MM.1S (cell line): ENCODE measurements around the gene MFSD1.

Experiments used
- DNase-seq: peaks from one replicate; pipeline ENCODE4 v3.0.0-alpha.2; 2015
- H2AFZ ChIP-seq: fragments of 300-600 bp; sonication (generic); 2 replicates; pipeline ENCODE4 v1.6.0; 2016; ENCODE audit warnings: antibody characterized with exemption, low read length
- H3F3A ChIP-seq: fragments of 300-600 bp; sonication (generic); 2 replicates; pipeline ENCODE4 v1.6.1; 2016; ENCODE audit warnings: mild to moderate bottlenecking, antibody characterized with exemption, low read length, moderate library complexity, mixed read lengths; ENCODE audit not compliant: insufficient read depth
- H3K27ac ChIP-seq: fragments of 300-600 bp; sonication (generic); 2 replicates; pipeline ENCODE4 v1.5.1; 2016; ENCODE audit warnings: mild to moderate bottlenecking, low read length
- H3K27me3 ChIP-seq: fragments of 300-600 bp; sonication (generic); replicated peaks from 2 replicates; pipeline ENCODE4 v1.6.0; 2016; ENCODE audit warnings: low read length; ENCODE audit not compliant: insufficient read depth
- H3K36me3 ChIP-seq: fragments of 300-600 bp; sonication (generic); replicated peaks from 2 replicates; pipeline ENCODE4 v1.6.1; 2016; ENCODE audit warnings: mild to moderate bottlenecking, low read length, mixed read lengths; ENCODE audit not compliant: insufficient read depth
- H3K4me1 ChIP-seq: fragments of 300-600 bp; sonication (generic); 2 replicates; pipeline ENCODE4 v1.6.1; 2016; ENCODE audit warnings: low read length, mixed read lengths
- H3K4me2 ChIP-seq: fragments of 300-600 bp; sonication (generic); 2 replicates; pipeline ENCODE4 v1.6.0; 2016; ENCODE audit warnings: low read depth, low read length
- H3K4me3 ChIP-seq: fragments of 300-600 bp; sonication (generic); 2 replicates; pipeline ENCODE4 v1.5.1; 2016; ENCODE audit warnings: low read length, mixed read lengths
- H3K79me2 ChIP-seq: fragments of 300-600 bp; sonication (generic); 2 replicates; pipeline ENCODE4 v1.6.1; 2016; ENCODE audit warnings: mixed run types, low read length, mixed read lengths
- H3K9ac ChIP-seq: fragments of 300-600 bp; sonication (generic); 2 replicates; pipeline ENCODE4 v1.6.1; 2016; ENCODE audit warnings: low read length, mixed read lengths
- H3K9me2 ChIP-seq: fragments of 300-600 bp; sonication (generic); replicated peaks from 2 replicates; pipeline ENCODE4 v1.6.1; 2016; ENCODE audit warnings: mild to moderate bottlenecking, low read length, mixed read lengths; ENCODE audit not compliant: insufficient read depth
- H3K9me3 ChIP-seq: fragments of 300-600 bp; sonication (generic); replicated peaks from 2 replicates; pipeline ENCODE4 v1.6.1; 2016; ENCODE audit warnings: mild to moderate bottlenecking, low read length, mixed read lengths; ENCODE audit not compliant: insufficient read depth
- H4K20me1 ChIP-seq: fragments of 300-600 bp; sonication (generic); 2 replicates; pipeline ENCODE4 v1.6.1; 2016; ENCODE audit warnings: mild to moderate bottlenecking, low read length, moderate library complexity, mixed read lengths; ENCODE audit not compliant: insufficient read depth
- EZH2 ChIP-seq: fragments of 300-600 bp; sonication (generic); optimal IDR thresholded peaks from 2 replicates; pipeline ENCODE3; 2017; ENCODE audit warnings: low read depth, mild to moderate bottlenecking, antibody characterized with exemption, low read length, mixed read lengths
- EZH2phosphoT487 ChIP-seq: fragments of 300-600 bp; sonication (generic); IDR thresholded peaks from 2 replicates; pipeline ENCODE4 v1.6.1; 2018; ENCODE audit warnings: antibody characterized with exemption, low read length
- TF ChIP-seq, protein P1 (sequence below): fragments of 300-600 bp; sonication (generic); IDR thresholded peaks from 2 replicates; pipeline ENCODE4 v1.5.1; 2016; ENCODE audit warnings: antibody characterized with exemption, low read length, mixed read lengths

The MFSD1 gene

DNA sequence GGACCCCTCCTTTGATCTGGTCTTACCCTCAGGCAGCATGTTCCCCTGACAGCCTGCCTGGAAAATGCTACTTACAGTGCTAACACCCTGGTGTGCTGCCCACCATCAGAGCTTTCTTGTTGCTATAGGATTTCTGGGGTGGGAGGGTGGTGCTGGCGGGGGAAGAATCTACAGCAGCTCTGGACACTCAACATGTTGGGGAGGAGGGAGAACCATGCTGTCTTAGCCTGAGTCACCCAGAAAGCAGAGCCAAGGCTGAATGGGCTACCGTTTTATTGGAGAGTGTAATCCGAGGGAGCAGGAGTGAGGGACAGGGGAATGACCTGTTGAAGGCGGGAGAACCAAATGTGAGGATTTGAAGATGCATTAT is 45.6 kb downstream of the MFSD1 start:
- H3K4me3 ChIP-seq, result 0 out of 2 replicates have a peak overlapping the region, but pooled peaks have one; percentile 11
- no peaks in the 10 kb centered on the region for H3K27me3 ChIP-seq
- H3K9me2 ChIP-seq, result no peaks in the 10 kb centered on the region
- H2AFZ ChIP-seq, result peak overlapping the region; percentile 86
- H3K79me2 ChIP-seq, result no peaks in the 10 kb centered on the region
- H3K27ac ChIP-seq, result peak overlapping the region; percentile 58
- peaks cover 31% of the 10 kb centered on the region for H3K4me1 ChIP-seq
- DNase-seq, result no peak
- H3K9me3 ChIP-seq, result no peaks in the 10 kb centered on the region
- no peaks in the 10 kb centered on the region; the same call in 1 of the 2 replicates for H3F3A ChIP-seq
- H3K9ac ChIP-seq, result peak overlapping the region; percentile 24; the same call in 1 of the 2 replicates
- peak overlapping the region; percentile 69 for H3K4me2 ChIP-seq
- H3K36me3 ChIP-seq, result no peaks in the 10 kb centered on the region
- no peaks in the 10 kb centered on the region for H4K20me1 ChIP-seq
- TF ChIP-seq, protein P1, sequence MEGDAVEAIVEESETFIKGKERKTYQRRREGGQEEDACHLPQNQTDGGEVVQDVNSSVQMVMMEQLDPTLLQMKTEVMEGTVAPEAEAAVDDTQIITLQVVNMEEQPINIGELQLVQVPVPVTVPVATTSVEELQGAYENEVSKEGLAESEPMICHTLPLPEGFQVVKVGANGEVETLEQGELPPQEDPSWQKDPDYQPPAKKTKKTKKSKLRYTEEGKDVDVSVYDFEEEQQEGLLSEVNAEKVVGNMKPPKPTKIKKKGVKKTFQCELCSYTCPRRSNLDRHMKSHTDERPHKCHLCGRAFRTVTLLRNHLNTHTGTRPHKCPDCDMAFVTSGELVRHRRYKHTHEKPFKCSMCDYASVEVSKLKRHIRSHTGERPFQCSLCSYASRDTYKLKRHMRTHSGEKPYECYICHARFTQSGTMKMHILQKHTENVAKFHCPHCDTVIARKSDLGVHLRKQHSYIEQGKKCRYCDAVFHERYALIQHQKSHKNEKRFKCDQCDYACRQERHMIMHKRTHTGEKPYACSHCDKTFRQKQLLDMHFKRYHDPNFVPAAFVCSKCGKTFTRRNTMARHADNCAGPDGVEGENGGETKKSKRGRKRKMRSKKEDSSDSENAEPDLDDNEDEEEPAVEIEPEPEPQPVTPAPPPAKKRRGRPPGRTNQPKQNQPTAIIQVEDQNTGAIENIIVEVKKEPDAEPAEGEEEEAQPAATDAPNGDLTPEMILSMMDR, result no peak
- TF ChIP-seq EZH2phosphoT487, result no peak
- no peak for TF ChIP-seq EZH2

DNA sequence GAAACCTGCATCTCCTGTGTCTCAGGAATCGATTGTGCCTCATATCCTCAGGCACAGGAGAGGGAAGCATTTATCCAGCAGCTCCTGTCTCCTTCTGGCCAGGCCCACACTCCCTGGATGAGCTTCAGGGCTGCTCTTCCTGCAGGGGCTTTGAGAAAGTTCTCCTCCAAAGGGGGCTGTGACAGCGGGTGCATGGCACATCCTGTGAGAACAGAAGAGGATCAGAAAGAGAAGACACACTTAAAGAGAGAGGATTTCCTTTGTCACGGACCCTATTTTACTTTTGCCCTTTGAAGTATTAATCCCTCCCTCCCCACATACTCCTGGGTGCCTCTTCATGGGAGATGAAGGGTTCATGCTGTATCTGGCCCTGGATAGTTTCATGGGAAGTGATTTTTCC is 46.0 kb downstream of the MFSD1 start:
- H3K27ac ChIP-seq, result no peak overlapping the region; the same call in 1 of the 2 replicates
- peak overlapping the region; percentile 69 for H3K4me2 ChIP-seq
- H3K36me3 ChIP-seq, result no peaks in the 10 kb centered on the region

DNA sequence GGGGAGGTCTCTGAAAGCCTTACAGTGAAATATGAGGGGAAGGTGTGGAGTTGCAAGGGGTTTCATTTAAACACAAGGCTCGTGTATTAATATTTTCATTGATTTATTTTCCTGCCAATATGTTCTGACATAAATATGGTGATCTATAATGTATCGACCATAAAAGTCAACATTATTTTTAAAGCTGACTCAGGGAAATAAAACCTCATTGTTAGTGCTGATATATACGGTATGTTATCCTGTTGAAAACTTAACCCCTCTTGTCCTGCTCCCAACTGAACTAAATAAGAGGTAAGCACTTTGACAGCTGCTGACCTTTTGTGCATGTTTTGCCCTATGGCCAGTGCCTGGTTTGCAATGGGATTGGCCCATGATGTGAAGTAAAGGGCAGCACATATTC is 47.9 kb downstream of the MFSD1 start:
- H3K4me1 ChIP-seq, result peaks cover 31% of the 10 kb centered on the region
- no peak overlapping the region for H2AFZ ChIP-seq
- no peaks in the 10 kb centered on the region; the same call in 1 of the 2 replicates for H3F3A ChIP-seq
- H3K79me2 ChIP-seq, result no peaks in the 10 kb centered on the region
- no peak overlapping the region for H3K4me2 ChIP-seq
- no peaks in the 10 kb centered on the region for H3K9me2 ChIP-seq
- no peak overlapping the region for H3K9ac ChIP-seq
- no peaks in the 10 kb centered on the region for H4K20me1 ChIP-seq
- no peaks in the 10 kb centered on the region for H3K9me3 ChIP-seq
- no peak overlapping the region for H3K4me3 ChIP-seq
- H3K27ac ChIP-seq, result no peak overlapping the region
- DNase-seq, result no peak
- no peaks in the 10 kb centered on the region for H3K36me3 ChIP-seq
- TF ChIP-seq EZH2 (no peak), EZH2phosphoT487 (no peak)
- TF ChIP-seq, protein P1, result no peak
- no peaks in the 10 kb centered on the region for H3K27me3 ChIP-seq

More for the DNA sequence above, 46.0 kb downstream of the MFSD1 start:
- Histone ChIP-seq H4K20me1 (no peaks in the 10 kb centered on the region), H2AFZ (peak overlapping the region; percentile 86), H3K9ac (no peak overlapping the region), H3K9me2 (no peaks in the 10 kb centered on the region), H3K4me1 (peaks cover 31% of the 10 kb centered on the region), H3K27me3 (no peaks in the 10 kb centered on the region), H3K9me3 (no peaks in the 10 kb centered on the region), H3F3A (no peaks in the 10 kb centered on the region; the same call in 1 of the 2 replicates), H3K4me3 (no peak overlapping the region), H3K79me2 (no peaks in the 10 kb centered on the region)
- TF ChIP-seq EZH2 (no peak), EZH2phosphoT487 (no peak)
- TF ChIP-seq, protein P1, result no peak
- DNase-seq, result no peak
